Mesendoderm (in vitro differentiated cells): Measurements from ENCODE around the gene DLX5.
A peak's percentile ranks its signal among the peaks of the same experiment; 100 is the strongest.

Source experiments
- DNase-seq: peaks from one replicate; pipeline ENCODE4 v3.0.0; 2013
- H2AK5ac ChIP-seq: 2 replicates; pipeline ENCODE4 v1.6.1; 2013; ENCODE audit warnings: low read length, inconsistent platforms
- H2BK120ac ChIP-seq: 2 replicates; pipeline ENCODE4 v1.6.1; 2013; ENCODE audit warnings: low read depth, mild to moderate bottlenecking, low read length, moderate library complexity, mixed read lengths
- H2BK15ac ChIP-seq: replicated peaks from 2 replicates; pipeline ENCODE4 v1.6.1; 2013; ENCODE audit warnings: low read depth, mild to moderate bottlenecking, moderate library complexity
- H2BK5ac ChIP-seq: 2 replicates; pipeline ENCODE4 v1.6.1; 2013; ENCODE audit warnings: low read length, inconsistent platforms
- H3K18ac ChIP-seq: 2 replicates; pipeline ENCODE4 v1.6.1; 2013; ENCODE audit warnings: mild to moderate bottlenecking, low read length, mixed read lengths
- H3K23ac ChIP-seq: one replicate; pipeline ENCODE4 v1.6.1; 2013; ENCODE audit warnings: low read length
- H3K27ac ChIP-seq: 2 replicates; pipeline ENCODE4 v1.5.1; 2013; ENCODE audit warnings: low read depth, mild to moderate bottlenecking, inconsistent platforms, low read length, moderate library complexity
- H3K27me3 ChIP-seq: 2 replicates; pipeline ENCODE4 v1.6.1; 2013; ENCODE audit warnings: low read length, control low read depth, mild to moderate bottlenecking, inconsistent platforms; ENCODE audit not compliant: insufficient read depth, poor library complexity
- H3K36me3 ChIP-seq: 2 replicates; pipeline ENCODE4 v1.6.1; 2013; ENCODE audit warnings: low read length, inconsistent platforms; ENCODE audit not compliant: control insufficient read depth, insufficient read depth
- H3K4ac ChIP-seq: one replicate; pipeline ENCODE4 v1.6.1; 2013; ENCODE audit warnings: low read depth, mild to moderate bottlenecking, low read length, moderate library complexity
- H3K4me1 ChIP-seq: 2 replicates; pipeline ENCODE4 v1.6.1; 2013; ENCODE audit warnings: low read depth, low read length, inconsistent platforms; ENCODE audit not compliant: control insufficient read depth
- H3K4me2 ChIP-seq: 2 replicates; pipeline ENCODE4 v1.6.1; 2013; ENCODE audit warnings: low read length
- H3K4me3 ChIP-seq: 2 replicates; pipeline ENCODE4 v1.5.1; 2013; ENCODE audit warnings: mild to moderate bottlenecking, low read length
- H3K56ac ChIP-seq: one replicate; pipeline ENCODE4 v1.6.1; 2013; ENCODE audit warnings: low read length
- H3K79me1 ChIP-seq: 2 replicates; pipeline ENCODE4 v1.6.1; 2013; ENCODE audit warnings: low read length, inconsistent platforms
- H3K79me2 ChIP-seq: 2 replicates; pipeline ENCODE4 v1.6.1; 2013; ENCODE audit warnings: mild to moderate bottlenecking, low read length; ENCODE audit not compliant: control insufficient read depth, insufficient read depth
- H3K9ac ChIP-seq: 2 replicates; pipeline ENCODE4 v1.6.1; 2013; ENCODE audit warnings: low read length, inconsistent platforms
- H4K5ac ChIP-seq: one replicate; pipeline ENCODE4 v1.6.1; 2013; ENCODE audit warnings: low read length
- H4K8ac ChIP-seq: one replicate; pipeline ENCODE4 v1.6.1; 2013; ENCODE audit warnings: low read depth, mild to moderate bottlenecking, control low read depth, low read length, moderate library complexity
- WGBS: extraction: QIAGEN DNeasy Blood & Tissue Kit; methylation state at CpG from one replicate; pipeline ENCODE4 v1.1.7; 2013; ENCODE audit warnings: low lambda C conversion rate, missing lambda C conversion rate; ENCODE audit not compliant: insufficient coverage; ENCODE audit errors: extremely low coverage; 5-methylcytosine and 5-hydroxymethylcytosine counted together

The DLX5 gene

GRCh38 chr7:97012365-97013133, 12.1 kb downstream of the DLX5 start:
- Histone ChIP-seq H2BK15ac (no peak overlapping the region), H3K4me3 (no peak overlapping the region), H2AK5ac (no peak overlapping the region), H3K27me3 (peaks cover 62% of the 10 kb centered on the region), H3K27ac (no peak overlapping the region), H4K8ac (no peak overlapping the region), H3K23ac (no peak overlapping the region), H3K4me1 (peaks cover 3% of the 10 kb centered on the region), H3K79me2 (no peaks in the 10 kb centered on the region), H2BK120ac (no peak overlapping the region), H3K4ac (no peak overlapping the region), H4K5ac (no peak overlapping the region), H3K18ac (no peak overlapping the region), H3K79me1 (no peaks in the 10 kb centered on the region), H2BK5ac (no peak overlapping the region), H3K9ac (no peak overlapping the region), H3K56ac (no peak overlapping the region), H3K36me3 (no peaks in the 10 kb centered on the region), H3K4me2 (no peak overlapping the region)
- peak; percentile 43 for DNase-seq
- WGBS, result no CpG with 5 or more reads among the region's 21 CpGs

- Histone ChIP-seq H3K27ac (no peak overlapping the region), H2AK5ac (no peak overlapping the region), H3K4ac (no peak overlapping the region), H3K4me2 (no peak overlapping the region), H3K23ac (no peak overlapping the region), H4K5ac (no peak overlapping the region), H2BK5ac (no peak overlapping the region), H3K79me2 (no peaks in the 10 kb centered on the region), H3K18ac (no peak overlapping the region), H3K79me1 (no peaks in the 10 kb centered on the region), H3K56ac (no peak overlapping the region), H3K4me1 (no peaks in the 10 kb centered on the region), H3K36me3 (no peaks in the 10 kb centered on the region), H2BK120ac (no peak overlapping the region), H4K8ac (no peak overlapping the region), H3K4me3 (no peak overlapping the region), H3K9ac (no peak overlapping the region), H2BK15ac (no peak overlapping the region), H3K27me3 (peaks cover 66% of the 10 kb centered on the region)
- no peak for DNase-seq
- WGBS, result no CpG with 5 or more reads among the region's 15 CpGs
Observed at GRCh38 chr7:97011536-97012364, 12.9 kb downstream of the DLX5 start.

- Histone ChIP-seq H4K8ac (no peak overlapping the region), H4K5ac (no peak overlapping the region), H3K4me2 (no peak overlapping the region), H3K27ac (no peak overlapping the region), H2BK5ac (no peak overlapping the region), H3K9ac (no peak overlapping the region), H3K4me3 (no peak overlapping the region), H3K36me3 (no peaks in the 10 kb centered on the region), H3K79me2 (no peaks in the 10 kb centered on the region), H3K56ac (no peak overlapping the region), H2BK120ac (no peak overlapping the region), H3K79me1 (no peaks in the 10 kb centered on the region), H2AK5ac (no peak overlapping the region), H3K4me1 (no peaks in the 10 kb centered on the region), H3K18ac (no peak overlapping the region), H2BK15ac (no peak overlapping the region), H3K27me3 (peaks cover 66% of the 10 kb centered on the region), H3K4ac (no peak overlapping the region), H3K23ac (no peak overlapping the region)
- no CpG with 5 or more reads among the region's 1 CpG for WGBS
- DNase-seq, result no peak
Observed at GRCh38 chr7:97011104-97011503, 13.5 kb downstream of the DLX5 start.

DNA sequence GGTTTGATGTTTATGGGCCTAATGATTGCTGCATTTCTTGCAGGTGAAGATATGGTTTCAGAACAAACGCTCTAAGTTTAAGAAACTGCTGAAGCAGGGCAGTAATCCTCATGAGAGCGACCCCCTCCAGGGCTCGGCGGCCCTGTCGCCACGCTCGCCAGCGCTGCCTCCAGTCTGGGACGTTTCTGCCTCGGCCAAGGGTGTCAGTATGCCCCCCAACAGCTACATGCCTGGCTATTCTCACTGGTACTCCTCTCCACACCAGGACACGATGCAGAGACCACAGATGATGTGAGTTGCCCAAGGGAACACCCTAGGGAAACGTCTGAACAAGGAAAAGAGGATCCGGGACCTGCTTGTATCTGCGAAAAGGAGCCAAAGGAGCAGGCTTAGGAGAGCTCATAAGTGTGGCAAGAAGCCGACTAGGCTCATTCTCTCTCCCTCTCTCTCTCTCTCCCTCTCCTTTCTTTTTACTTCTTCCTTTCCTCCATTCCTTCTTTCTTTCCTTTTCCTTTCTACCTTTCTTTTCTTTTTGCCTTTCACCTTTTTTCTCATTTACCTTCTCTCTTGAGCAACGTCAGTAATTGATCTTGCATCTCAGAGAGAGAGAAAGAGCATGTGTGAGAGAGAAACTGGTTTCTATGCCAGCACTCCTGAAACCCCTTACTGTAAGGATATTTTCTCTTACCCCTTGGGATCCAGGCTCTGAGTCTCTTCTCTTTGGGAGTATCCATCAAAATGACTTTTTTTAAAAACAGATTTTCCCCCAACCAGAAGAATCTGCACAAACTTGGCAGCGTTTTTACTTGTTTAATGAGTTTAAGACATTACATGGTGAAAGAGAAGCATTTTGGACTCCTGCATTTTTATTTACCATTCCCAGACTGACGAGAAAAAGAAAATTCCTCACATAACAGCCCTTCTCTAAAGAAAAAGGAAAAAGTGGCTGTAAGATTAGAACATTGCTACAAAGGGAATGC, 14.6 kb downstream of the DLX5 start:
- no peak overlapping the region for H3K18ac ChIP-seq
- H3K4me3 ChIP-seq, result no peak overlapping the region
- no peaks in the 10 kb centered on the region for H3K79me1 ChIP-seq
- H3K9ac ChIP-seq, result no peak overlapping the region
- peak; percentile 49 for DNase-seq
- H2BK120ac ChIP-seq, result no peak overlapping the region
- no peak overlapping the region for H2BK15ac ChIP-seq
- no peak overlapping the region for H4K8ac ChIP-seq
- H2AK5ac ChIP-seq, result no peak overlapping the region
- H3K79me2 ChIP-seq, result no peaks in the 10 kb centered on the region
- no peak overlapping the region for H3K27ac ChIP-seq
- no peaks in the 10 kb centered on the region for H3K36me3 ChIP-seq
- WGBS, result no CpG with 5 or more reads among the region's 18 CpGs
- H2BK5ac ChIP-seq, result no peak overlapping the region
- H3K4ac ChIP-seq, result no peak overlapping the region
- peaks cover 56% of the 10 kb centered on the region for H3K27me3 ChIP-seq
- H3K4me2 ChIP-seq, result peak overlapping the region; percentile 15
- H3K56ac ChIP-seq, result no peak overlapping the region
- no peak overlapping the region for H3K23ac ChIP-seq
- no peaks in the 10 kb centered on the region for H3K4me1 ChIP-seq
- no peak overlapping the region for H4K5ac ChIP-seq

DNA sequence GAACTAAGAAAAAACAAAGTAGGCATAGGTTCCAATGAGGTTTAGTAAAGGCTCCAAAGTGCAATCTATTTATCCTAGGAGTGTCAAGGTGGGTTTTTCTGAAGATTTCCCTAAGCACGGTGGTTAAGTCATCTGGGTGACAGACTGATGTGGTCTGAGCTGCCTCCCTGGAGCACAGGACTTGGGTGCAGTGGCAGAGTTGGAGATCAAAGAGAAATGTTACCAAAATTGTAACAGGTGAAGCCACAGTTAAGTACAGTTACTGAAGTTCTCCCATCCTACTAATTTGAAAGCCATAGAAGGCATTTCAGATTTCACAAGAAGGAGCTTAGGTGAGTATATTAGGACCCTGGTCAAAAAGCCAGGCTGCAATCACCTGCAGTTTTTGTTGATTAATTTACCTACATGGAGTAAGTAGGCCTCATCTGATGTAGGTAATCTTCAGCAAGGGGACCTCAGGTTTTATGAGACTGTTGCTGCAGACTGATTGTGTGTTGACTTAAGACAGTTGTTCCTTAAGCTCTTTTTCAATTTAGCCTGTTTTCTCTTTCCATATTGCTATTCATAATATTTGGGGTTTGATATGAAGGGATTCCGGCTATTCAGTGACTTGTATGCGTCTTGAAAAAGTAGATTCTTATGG, 16.2 kb downstream of the DLX5 start:
- DNase-seq, result no peak
- no CpG with 5 or more reads among the region's 3 CpGs for WGBS
- H3K79me2 ChIP-seq, result no peaks in the 10 kb centered on the region
- H4K8ac ChIP-seq, result no peak overlapping the region
- no peak overlapping the region for H3K9ac ChIP-seq
- no peak overlapping the region for H2AK5ac ChIP-seq
- H3K36me3 ChIP-seq, result no peaks in the 10 kb centered on the region
- H3K4me3 ChIP-seq, result no peak overlapping the region
- H4K5ac ChIP-seq, result no peak overlapping the region
- no peak overlapping the region for H3K4ac ChIP-seq
- H2BK5ac ChIP-seq, result no peak overlapping the region
- no peak overlapping the region for H3K27ac ChIP-seq
- no peak overlapping the region for H2BK120ac ChIP-seq
- H3K23ac ChIP-seq, result no peak overlapping the region
- peaks cover 48% of the 10 kb centered on the region for H3K27me3 ChIP-seq
- H3K4me1 ChIP-seq, result no peaks in the 10 kb centered on the region
- no peak overlapping the region for H2BK15ac ChIP-seq
- no peak overlapping the region for H3K56ac ChIP-seq
- no peak overlapping the region for H3K4me2 ChIP-seq
- H3K79me1 ChIP-seq, result no peaks in the 10 kb centered on the region
- H3K18ac ChIP-seq, result no peak overlapping the region
